GM21447 (cell line): Measurements from ENCODE around the gene OR6F1.
"Not testable (repeated sequence)": the region's sequence is repeated elsewhere in the genome, so short reads cannot be mapped to it uniquely, and the experiment has no call there.

ENCODE experiments used
- ATAC-seq: cut with Tn5 transposase; IDR thresholded peaks from one replicate; pipeline ENCODE4 v1.9.1; 2021; ENCODE audit not compliant: unreplicated experiment

Gene OR6F1

DNA sequence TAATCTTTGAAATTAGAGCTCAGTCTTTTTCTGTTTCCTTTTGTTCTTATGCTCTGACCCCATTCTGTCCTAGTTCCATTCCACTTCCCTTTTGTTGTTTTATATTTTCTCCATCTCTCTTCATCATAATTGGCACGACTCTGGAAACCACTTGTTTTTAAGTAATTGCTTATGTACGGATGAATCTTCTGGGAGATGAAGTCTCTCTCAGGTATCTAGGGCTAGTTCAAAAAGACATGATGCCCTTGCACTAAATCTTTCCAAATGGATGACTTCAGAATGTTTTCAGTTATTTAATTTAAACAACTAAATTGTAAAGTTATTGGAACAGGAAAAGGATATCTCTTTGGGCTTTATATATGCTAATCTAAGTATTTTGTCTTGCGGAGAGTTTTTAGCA, at the start of gene OR6F1:
OR6F1 (minus strand) TSS at position 101 of the 400 bp plus-strand sequence. CDS start 3,891 bp downstream, outside the sequence.
- no peak for ATAC-seq

- no peak for ATAC-seq
These were observed 44.0 kb upstream of the OR6F1 start, which contains the start of gene OR1C1 for GRCh38 chr1:247760456-247760855. Gene OR1C1 (minus strand): TSS chr1:247760556. CDS start chr1:247758406, 2,150 bp downstream.

GRCh38 chr1:247754311-247754710, 37.9 kb upstream of the OR6F1 start:
- ATAC-seq, result not testable (repeated sequence)

GRCh38 chr1:247749870-247750269, 33.4 kb upstream of the OR6F1 start:
- ATAC-seq, result no peak

GRCh38 chr1:247748041-247748440, 31.6 kb upstream of the OR6F1 start, which contains the start of gene OR14A2:
Gene OR14A2 (minus strand): TSS chr1:247748141.
- ATAC-seq, result no peak

GRCh38 chr1:247747616-247748015, 31.2 kb upstream of the OR6F1 start:
- no peak for ATAC-seq

DNA sequence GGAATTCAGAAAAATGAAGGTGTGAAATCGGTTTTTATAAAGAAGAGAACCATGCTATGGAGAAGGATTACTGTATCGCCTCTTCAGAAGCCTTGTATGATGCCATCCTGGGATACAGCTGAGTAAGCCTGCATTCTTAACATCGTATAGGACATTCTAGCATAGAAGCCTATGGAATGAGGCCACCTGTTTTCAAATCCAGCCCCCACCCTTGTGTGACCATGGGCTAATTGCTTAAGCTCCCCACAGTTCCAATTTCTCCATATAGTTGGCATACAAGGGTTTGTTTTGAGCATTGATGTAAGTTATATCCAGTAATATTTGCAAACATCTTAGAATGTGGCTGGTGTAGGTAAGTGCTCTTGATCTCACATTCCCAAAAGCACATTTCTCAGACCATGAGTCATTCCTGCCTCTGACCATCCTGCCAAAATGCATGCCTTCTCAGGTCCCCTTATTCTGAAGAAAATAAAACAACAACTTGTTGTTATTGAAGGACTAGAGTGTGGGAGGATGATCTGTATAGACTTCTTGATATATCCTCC, 30.0 kb upstream of the OR6F1 start:
- ATAC-seq, result no peak

DNA sequence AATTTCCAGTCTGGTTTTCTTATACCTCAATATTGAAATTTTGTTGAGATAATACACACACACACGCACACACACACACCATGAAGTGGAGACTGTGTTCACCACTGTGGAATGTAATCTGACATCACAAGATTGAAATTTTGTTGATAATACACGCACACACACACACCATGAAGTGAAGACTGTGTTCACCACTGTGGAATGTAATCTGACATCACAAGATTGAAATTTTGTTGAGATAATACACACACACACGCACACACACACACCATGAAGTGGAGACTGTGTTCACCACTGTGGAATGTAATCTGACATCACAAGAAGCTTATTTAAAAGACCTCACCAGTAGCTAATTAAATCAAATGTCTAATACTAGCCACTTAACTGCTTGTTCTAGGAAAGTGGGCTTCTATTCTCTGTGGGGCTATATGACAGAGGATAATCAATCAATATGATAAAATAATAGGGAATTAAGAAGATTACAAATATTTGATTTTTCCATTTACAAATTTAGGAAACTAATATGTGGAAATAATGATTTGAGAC, 25.8 kb upstream of the OR6F1 start:
- ATAC-seq, result not testable (repeated sequence)

GRCh38 chr1:247741756-247742155, 25.3 kb upstream of the OR6F1 start:
- ATAC-seq, result no peak

GRCh38 chr1:247740721-247741120, 24.3 kb upstream of the OR6F1 start:
- no peak for ATAC-seq

- ATAC-seq, result no peak
These were observed 21.9 kb upstream of the OR6F1 start, which contains the start of gene OR14K1 for GRCh38 chr1:247738315-247738714. Gene OR14K1 (plus strand): TSS chr1:247738615. CDS start chr1:247738615, 0 bp downstream.

DNA sequence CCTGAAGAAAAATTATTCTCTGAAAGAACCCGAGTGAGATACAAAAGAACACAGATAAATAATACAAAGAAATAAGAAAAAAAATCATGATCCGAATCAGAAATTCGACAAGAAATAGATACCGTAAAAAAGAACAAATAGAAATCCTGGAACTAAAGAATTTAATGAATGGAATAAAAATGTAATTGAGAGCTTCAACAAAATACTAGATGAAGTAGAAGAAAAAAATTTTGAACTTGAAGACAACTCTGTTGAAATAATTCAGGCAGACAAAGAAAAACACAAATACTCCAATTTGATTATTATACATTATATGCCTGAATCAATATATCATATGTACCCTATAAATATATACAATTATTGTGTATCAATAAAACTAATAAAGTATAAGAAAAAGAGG, 4.8 kb upstream of the OR6F1 start:
- no peak for ATAC-seq

DNA sequence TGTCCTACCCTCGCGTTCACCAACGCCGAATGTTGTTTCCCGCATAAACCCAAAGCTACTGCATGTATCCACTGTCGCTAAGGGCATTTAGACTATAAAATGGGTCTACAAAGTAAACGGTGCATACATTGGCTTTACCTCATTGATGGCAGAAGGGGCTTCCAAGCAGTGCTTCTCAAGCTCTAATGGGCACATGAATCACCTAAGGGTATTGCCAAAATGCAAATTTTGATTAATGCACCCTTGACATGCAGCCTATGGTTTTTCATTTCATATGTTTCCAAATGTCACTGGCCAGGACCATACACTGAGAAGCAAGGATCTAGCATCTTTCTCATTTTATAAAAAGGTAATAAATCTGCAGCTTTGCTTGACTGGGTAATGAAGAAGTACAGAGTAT, 2.7 kb downstream of the OR6F1 start:
- ATAC-seq, result no peak

DNA sequence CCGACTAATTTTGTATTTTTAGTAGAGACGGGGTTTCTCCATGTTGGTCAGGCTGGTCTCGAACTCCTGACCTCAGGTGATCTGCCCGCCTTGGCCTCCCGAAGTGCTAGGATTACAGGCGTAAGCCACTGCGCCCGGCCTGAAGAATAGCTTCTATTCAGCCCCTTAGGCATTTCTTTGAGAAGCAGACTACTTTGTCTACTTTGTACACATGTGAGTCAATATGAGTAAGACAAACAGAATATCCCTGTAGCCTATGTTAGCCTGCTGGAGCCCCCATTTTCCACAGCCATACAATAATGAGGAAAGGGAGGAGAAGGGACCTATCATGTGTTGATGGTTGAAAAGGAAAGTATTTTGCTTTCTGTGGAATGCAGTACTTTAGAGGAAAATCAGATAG, 5.8 kb downstream of the OR6F1 start:
- not testable (repeated sequence) for ATAC-seq

DNA sequence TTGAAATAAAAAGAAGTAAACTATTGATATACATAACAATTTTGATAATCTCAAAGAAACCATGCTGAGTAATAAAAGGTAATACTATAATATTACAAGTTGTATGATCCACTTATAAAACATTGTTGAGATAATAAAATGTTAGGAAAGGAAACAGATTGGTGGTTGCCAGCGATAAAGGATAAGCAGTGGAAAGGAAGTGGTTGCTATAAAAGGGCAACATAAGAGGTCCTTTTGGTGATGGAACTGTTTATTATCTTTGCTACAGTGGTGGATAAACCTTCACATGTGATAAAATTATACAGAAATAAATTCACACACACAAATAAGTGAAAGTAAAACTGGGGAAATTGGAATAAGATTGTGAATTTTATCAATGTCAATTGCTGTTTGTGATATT, 15.1 kb downstream of the OR6F1 start:
- no peak for ATAC-seq

GRCh38 chr1:247681288-247681897, 35.1 kb downstream of the OR6F1 start:
- ATAC-seq, result peak; percentile 93

DNA sequence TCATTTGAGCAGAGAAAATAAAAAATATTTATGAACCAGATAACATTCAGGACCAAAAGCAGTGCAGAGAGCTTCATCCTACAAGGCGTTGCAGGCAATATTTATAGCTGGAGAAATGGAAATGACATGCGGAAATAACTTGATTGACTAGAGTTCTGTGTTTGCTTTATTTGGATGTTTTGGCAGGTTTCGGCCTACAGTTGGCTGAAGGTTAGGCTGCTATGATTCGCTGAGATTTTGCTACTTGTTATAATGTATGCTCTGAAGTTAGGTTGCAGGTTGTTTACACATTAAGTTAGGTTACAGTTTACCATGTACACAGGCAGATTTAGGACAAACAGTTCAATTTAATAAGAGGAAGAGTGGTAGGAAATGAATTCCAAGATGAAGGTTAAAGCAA, 36.3 kb downstream of the OR6F1 start:
- ATAC-seq, result no peak

- ATAC-seq, result no peak
These were observed 36.8 kb downstream of the OR6F1 start, which contains the start of gene OR13G1 for GRCh38 chr1:247679639-247680038. Gene OR13G1 (minus strand): TSS chr1:247679739. CDS start chr1:247673041, 6,698 bp downstream.

- ATAC-seq, result no peak
These were observed 47.2 kb downstream of the OR6F1 start for GRCh38 chr1:247669225-247669624.
